ENCODE measurements around the gene GRID1.
"Not testable (repeated sequence)": the region's sequence is repeated elsewhere in the genome, so short reads cannot be mapped to it uniquely, and the experiment has no call there.

The GRID1 gene

GRCh38 chr10:86107611-86108310 is 258.8 kb downstream of the GRID1 start:
- H3K23ac ChIP-seq (ENCODE audit: low read length); DNase-seq; H2AK5ac ChIP-seq (ENCODE audit: low read length); H3K36me3 ChIP-seq (ENCODE audit: control insufficient read depth, insufficient read depth, low read length); H3K56ac ChIP-seq (ENCODE audit: low read length); H4K8ac ChIP-seq (ENCODE audit: low read depth, low read length); H3K79me2 ChIP-seq (ENCODE audit: control insufficient read depth, insufficient read depth, low read length); H2BK15ac ChIP-seq (replicated peaks; ENCODE audit: low read depth); H3K4me3 ChIP-seq (ENCODE audit: low read length); H2BK120ac ChIP-seq (ENCODE audit: low read depth, low read length); H3K4me2 ChIP-seq (ENCODE audit: low read length); H2BK5ac ChIP-seq (ENCODE audit: low read length); H3K27ac ChIP-seq (ENCODE audit: low read depth, low read length); H3K4ac ChIP-seq (ENCODE audit: low read depth, low read length); H3K9ac ChIP-seq (ENCODE audit: low read length); H3K18ac ChIP-seq (ENCODE audit: low read length); H3K79me1 ChIP-seq (ENCODE audit: low read length); H3K4me1 ChIP-seq (ENCODE audit: control insufficient read depth, low read depth, low read length); H3K27me3 ChIP-seq (ENCODE audit: insufficient read depth, low read length, poor library complexity); H4K5ac ChIP-seq (ENCODE audit: low read length): not testable (repeated sequence)
- WGBS (ENCODE audit: extremely low coverage, insufficient coverage, low lambda C conversion rate) = no CpG with 5 or more reads among the region's 16 CpGs

GRCh38 chr10:86107131-86107530 is 259.5 kb downstream of the GRID1 start:
- no peak overlapping the region for H3K18ac ChIP-seq (ENCODE audit: low read length)
- H3K4ac ChIP-seq (ENCODE audit: low read depth, low read length) = no peak overlapping the region
- H3K36me3 ChIP-seq (ENCODE audit: control insufficient read depth, insufficient read depth, low read length) = no peaks in the 10 kb centered on the region
- no peak for DNase-seq
- H4K5ac ChIP-seq (ENCODE audit: low read length) = no peak overlapping the region
- H3K4me2 ChIP-seq (ENCODE audit: low read length) = no peak overlapping the region
- no peak overlapping the region for H3K56ac ChIP-seq (ENCODE audit: low read length)
- no peak overlapping the region for H3K9ac ChIP-seq (ENCODE audit: low read length)
- H2BK120ac ChIP-seq (ENCODE audit: low read depth, low read length) = no peak overlapping the region
- no peaks in the 10 kb centered on the region for H3K79me2 ChIP-seq (ENCODE audit: control insufficient read depth, insufficient read depth, low read length)
- H2BK5ac ChIP-seq (ENCODE audit: low read length) = no peak overlapping the region
- H3K4me1 ChIP-seq (ENCODE audit: control insufficient read depth, low read depth, low read length) = no peaks in the 10 kb centered on the region
- H3K23ac ChIP-seq (ENCODE audit: low read length) = no peak overlapping the region
- WGBS (ENCODE audit: extremely low coverage, insufficient coverage, low lambda C conversion rate) = no CpG with 5 or more reads among the region's 6 CpGs
- no peaks in the 10 kb centered on the region for H3K79me1 ChIP-seq (ENCODE audit: low read length)
- no peak overlapping the region for H4K8ac ChIP-seq (ENCODE audit: low read depth, low read length)
- no peak overlapping the region for H3K27ac ChIP-seq (ENCODE audit: low read depth, low read length)
- H3K4me3 ChIP-seq (ENCODE audit: low read length) = no peak overlapping the region
- H2AK5ac ChIP-seq (ENCODE audit: low read length) = no peak overlapping the region
- H2BK15ac ChIP-seq (replicated peaks; ENCODE audit: low read depth) = no peak overlapping the region
- no peaks in the 10 kb centered on the region for H3K27me3 ChIP-seq (ENCODE audit: insufficient read depth, low read length, poor library complexity)

GRCh38 chr10:86106616-86107015 is 260.0 kb downstream of the GRID1 start:
- H3K27me3 ChIP-seq (ENCODE audit: insufficient read depth, low read length, poor library complexity) = no peaks in the 10 kb centered on the region

GRCh38 chr10:86105640-86106039 is 261.0 kb downstream of the GRID1 start:
- no peak overlapping the region for H3K27ac ChIP-seq (ENCODE audit: low read depth, low read length)
- H2AK5ac ChIP-seq (ENCODE audit: low read length) = no peak overlapping the region
- H3K4me1 ChIP-seq (ENCODE audit: control insufficient read depth, low read depth, low read length) = no peaks in the 10 kb centered on the region
- no peaks in the 10 kb centered on the region for H3K79me1 ChIP-seq (ENCODE audit: low read length)
- H3K4me2 ChIP-seq (ENCODE audit: low read length) = no peak overlapping the region
- no peak overlapping the region for H3K4ac ChIP-seq (ENCODE audit: low read depth, low read length)
- H2BK120ac ChIP-seq (ENCODE audit: low read depth, low read length) = no peak overlapping the region
- no peak overlapping the region for H3K23ac ChIP-seq (ENCODE audit: low read length)
- no peak for DNase-seq
- no CpG with 5 or more reads among the region's 4 CpGs for WGBS (ENCODE audit: extremely low coverage, insufficient coverage, low lambda C conversion rate)
- H2BK15ac ChIP-seq (replicated peaks; ENCODE audit: low read depth) = no peak overlapping the region
- H3K36me3 ChIP-seq (ENCODE audit: control insufficient read depth, insufficient read depth, low read length) = no peaks in the 10 kb centered on the region
- H3K56ac ChIP-seq (ENCODE audit: low read length) = no peak overlapping the region
- no peaks in the 10 kb centered on the region for H3K27me3 ChIP-seq (ENCODE audit: insufficient read depth, low read length, poor library complexity)
- no peak overlapping the region for H3K4me3 ChIP-seq (ENCODE audit: low read length)
- H4K5ac ChIP-seq (ENCODE audit: low read length) = no peak overlapping the region
- no peak overlapping the region for H3K18ac ChIP-seq (ENCODE audit: low read length)
- H3K9ac ChIP-seq (ENCODE audit: low read length) = no peak overlapping the region
- no peaks in the 10 kb centered on the region for H3K79me2 ChIP-seq (ENCODE audit: control insufficient read depth, insufficient read depth, low read length)
- no peak overlapping the region for H2BK5ac ChIP-seq (ENCODE audit: low read length)
- H4K8ac ChIP-seq (ENCODE audit: low read depth, low read length) = no peak overlapping the region

More at GRCh38 chr10:86106616-86107015, 260.0 kb downstream of the GRID1 start:
- Histone ChIP-seq H3K36me3 (ENCODE audit: control insufficient read depth, insufficient read depth, low read length) (no peaks in the 10 kb centered on the region), H4K8ac (ENCODE audit: low read depth, low read length) (no peak overlapping the region), H3K23ac (ENCODE audit: low read length) (no peak overlapping the region), H2BK5ac (ENCODE audit: low read length) (no peak overlapping the region), H2BK120ac (ENCODE audit: low read depth, low read length) (no peak overlapping the region), H3K18ac (ENCODE audit: low read length) (no peak overlapping the region), H4K5ac (ENCODE audit: low read length) (no peak overlapping the region), H3K79me1 (ENCODE audit: low read length) (no peaks in the 10 kb centered on the region), H3K4me2 (ENCODE audit: low read length) (no peak overlapping the region), H3K27ac (ENCODE audit: low read depth, low read length) (no peak overlapping the region), H2AK5ac (ENCODE audit: low read length) (no peak overlapping the region), H3K4me1 (ENCODE audit: control insufficient read depth, low read depth, low read length) (no peaks in the 10 kb centered on the region), H3K4me3 (ENCODE audit: low read length) (no peak overlapping the region), H3K4ac (ENCODE audit: low read depth, low read length) (no peak overlapping the region), H3K56ac (ENCODE audit: low read length) (no peak overlapping the region), H3K9ac (ENCODE audit: low read length) (no peak overlapping the region), H3K79me2 (ENCODE audit: control insufficient read depth, insufficient read depth, low read length) (no peaks in the 10 kb centered on the region), H2BK15ac (replicated peaks; ENCODE audit: low read depth) (no peak overlapping the region)
- DNase-seq = no peak
- no CpG with 5 or more reads among the region's 8 CpGs for WGBS (ENCODE audit: extremely low coverage, insufficient coverage, low lambda C conversion rate)

- no peak overlapping the region for H2BK5ac ChIP-seq (ENCODE audit: low read length)
- no peak overlapping the region for H3K4me2 ChIP-seq (ENCODE audit: low read length)
- H4K5ac ChIP-seq (ENCODE audit: low read length) = no peak overlapping the region
- H3K4ac ChIP-seq (ENCODE audit: low read depth, low read length) = no peak overlapping the region
- H3K79me2 ChIP-seq (ENCODE audit: control insufficient read depth, insufficient read depth, low read length) = no peaks in the 10 kb centered on the region
- H4K8ac ChIP-seq (ENCODE audit: low read depth, low read length) = no peak overlapping the region
- H3K4me1 ChIP-seq (ENCODE audit: control insufficient read depth, low read depth, low read length) = no peaks in the 10 kb centered on the region
- no peak overlapping the region for H2BK120ac ChIP-seq (ENCODE audit: low read depth, low read length)
- H3K18ac ChIP-seq (ENCODE audit: low read length) = no peak overlapping the region
- H3K79me1 ChIP-seq (ENCODE audit: low read length) = no peaks in the 10 kb centered on the region
- H2AK5ac ChIP-seq (ENCODE audit: low read length) = no peak overlapping the region
- no peaks in the 10 kb centered on the region for H3K36me3 ChIP-seq (ENCODE audit: control insufficient read depth, insufficient read depth, low read length)
- H3K27me3 ChIP-seq (ENCODE audit: insufficient read depth, low read length, poor library complexity) = no peaks in the 10 kb centered on the region
- no peak overlapping the region for H3K23ac ChIP-seq (ENCODE audit: low read length)
- H3K27ac ChIP-seq (ENCODE audit: low read depth, low read length) = no peak overlapping the region
- WGBS (ENCODE audit: extremely low coverage, insufficient coverage, low lambda C conversion rate) = no CpG with 5 or more reads among the region's 4 CpGs
- no peak overlapping the region for H2BK15ac ChIP-seq (replicated peaks; ENCODE audit: low read depth)
- no peak overlapping the region for H3K56ac ChIP-seq (ENCODE audit: low read length)
- no peak for DNase-seq
- H3K9ac ChIP-seq (ENCODE audit: low read length) = no peak overlapping the region
- H3K4me3 ChIP-seq (ENCODE audit: low read length) = no peak overlapping the region
Measured at GRCh38 chr10:86105181-86105580, 261.4 kb downstream of the GRID1 start.

- Histone ChIP-seq H3K79me1 (ENCODE audit: low read length) (no peaks in the 10 kb centered on the region), H3K36me3 (ENCODE audit: control insufficient read depth, insufficient read depth, low read length) (no peaks in the 10 kb centered on the region), H3K9ac (ENCODE audit: low read length) (no peak overlapping the region), H3K4me1 (ENCODE audit: control insufficient read depth, low read depth, low read length) (no peaks in the 10 kb centered on the region), H3K4ac (ENCODE audit: low read depth, low read length) (no peak overlapping the region), H3K23ac (ENCODE audit: low read length) (no peak overlapping the region), H3K27ac (ENCODE audit: low read depth, low read length) (no peak overlapping the region), H4K5ac (ENCODE audit: low read length) (no peak overlapping the region), H2BK5ac (ENCODE audit: low read length) (no peak overlapping the region), H2BK15ac (replicated peaks; ENCODE audit: low read depth) (no peak overlapping the region), H3K56ac (ENCODE audit: low read length) (no peak overlapping the region), H3K4me3 (ENCODE audit: low read length) (no peak overlapping the region), H4K8ac (ENCODE audit: low read depth, low read length) (no peak overlapping the region), H2AK5ac (ENCODE audit: low read length) (no peak overlapping the region), H3K4me2 (ENCODE audit: low read length) (no peak overlapping the region), H3K27me3 (ENCODE audit: insufficient read depth, low read length, poor library complexity) (no peaks in the 10 kb centered on the region), H3K79me2 (ENCODE audit: control insufficient read depth, insufficient read depth, low read length) (no peaks in the 10 kb centered on the region), H2BK120ac (ENCODE audit: low read depth, low read length) (no peak overlapping the region), H3K18ac (ENCODE audit: low read length) (no peak overlapping the region)
- WGBS (ENCODE audit: extremely low coverage, insufficient coverage, low lambda C conversion rate) = no CpG with 5 or more reads among the region's 7 CpGs
- no peak for DNase-seq
Measured at GRCh38 chr10:86104611-86105145, 261.9 kb downstream of the GRID1 start.
